HG03196 (cell line): ENCODE results near the gene BCL2L14.

Experiments used
- ATAC-seq: cut with Tn5 transposase; IDR thresholded peaks from one replicate; pipeline ENCODE4 v1.9.1; 2021; ENCODE audit not compliant: unreplicated experiment

Gene BCL2L14

DNA sequence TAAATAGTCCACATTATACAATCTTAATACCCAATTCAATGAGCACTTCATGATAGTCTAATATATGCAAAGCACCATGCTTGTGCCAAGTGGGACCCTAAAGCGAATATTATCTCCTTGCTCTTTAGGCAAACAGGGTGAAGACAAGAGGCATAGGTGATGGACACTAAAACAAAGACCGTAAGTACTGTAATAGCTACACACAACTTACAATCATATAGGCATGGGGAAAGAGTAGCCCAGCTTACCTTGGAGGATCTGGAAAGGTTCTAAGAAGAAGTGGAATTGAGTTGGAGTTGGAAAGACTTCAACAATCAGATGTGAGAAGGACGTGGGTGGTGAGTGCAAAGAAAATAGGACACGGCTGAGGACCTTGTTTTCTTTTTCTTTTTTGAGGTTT is 19.1 kb upstream of the BCL2L14 start:
- no peak for ATAC-seq

DNA sequence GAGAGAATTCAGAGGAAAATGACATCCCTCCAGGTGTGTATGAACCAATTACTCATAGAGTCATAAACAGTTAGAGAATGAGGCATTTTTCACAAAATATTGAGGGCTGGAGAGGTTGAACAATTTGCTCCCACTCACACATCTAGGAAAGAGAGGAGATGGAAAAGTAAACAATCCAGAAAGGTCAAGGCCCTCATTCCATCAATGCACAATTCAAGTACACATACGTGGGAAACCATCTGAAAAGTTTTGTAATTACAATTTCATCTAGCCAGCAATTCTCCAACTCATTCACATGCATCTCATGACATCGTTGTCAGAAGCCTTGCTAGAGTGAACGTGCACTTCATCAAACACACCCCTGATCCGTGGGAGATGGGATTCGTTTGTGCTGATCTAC is 15.7 kb upstream of the BCL2L14 start:
- ATAC-seq: no peak

DNA sequence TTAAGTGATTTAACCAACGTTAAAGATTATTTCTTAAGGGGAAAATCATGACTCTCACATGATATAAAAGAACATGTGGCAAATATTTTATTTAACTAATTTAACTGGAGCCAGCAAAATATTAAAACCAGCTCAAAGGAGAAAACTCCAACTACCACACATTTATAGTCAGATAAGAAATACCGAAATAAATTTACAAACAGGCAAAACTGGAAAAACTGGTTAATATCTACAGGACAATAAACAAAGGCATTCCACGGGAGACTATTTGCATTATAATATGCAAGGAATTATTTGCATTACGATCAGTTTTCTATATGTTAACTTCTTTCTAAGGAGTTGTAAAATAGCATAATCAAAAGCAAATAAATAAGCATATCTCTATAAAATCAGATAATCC is 13.8 kb upstream of the BCL2L14 start:
- no peak for ATAC-seq

DNA sequence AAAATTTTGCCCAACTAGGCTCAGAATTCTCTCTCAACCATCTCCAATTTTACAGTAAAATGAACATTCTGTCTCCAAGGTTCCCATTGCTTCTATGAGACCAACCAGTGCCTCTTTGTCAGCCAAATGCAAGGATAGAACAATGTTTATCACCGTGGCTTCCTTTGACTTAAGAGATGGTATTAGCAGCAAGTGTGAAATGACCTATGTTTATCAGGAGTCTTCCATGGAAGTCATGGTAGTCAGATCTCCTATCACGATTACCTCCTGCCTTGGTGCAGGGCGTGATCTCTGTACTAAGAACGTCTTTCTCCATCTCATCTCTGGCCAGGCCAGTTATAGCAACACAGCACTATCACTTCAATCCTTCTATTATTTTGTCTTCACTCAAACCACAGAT is 6.1 kb upstream of the BCL2L14 start:
- no peak for ATAC-seq

DNA sequence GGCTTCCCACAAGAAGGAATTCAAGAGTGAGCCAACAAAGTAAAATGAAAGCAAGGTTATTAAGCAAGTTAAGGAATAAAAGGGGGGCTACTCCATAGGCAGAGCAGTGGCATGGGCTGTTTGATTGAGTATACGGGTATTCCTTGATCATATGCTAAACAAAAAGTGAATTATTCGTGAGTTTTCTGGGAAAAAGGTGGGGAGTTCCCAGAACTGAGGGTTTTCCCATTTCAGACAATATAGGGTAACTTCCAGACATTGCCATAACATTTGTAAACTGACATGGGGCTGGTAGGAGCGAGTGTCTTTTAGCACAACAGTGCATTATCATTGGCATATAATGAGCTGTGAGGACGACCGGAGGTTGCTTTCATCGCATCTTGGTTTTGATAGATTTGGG is 2.0 kb upstream of the BCL2L14 start:
- ATAC-seq: no peak

DNA sequence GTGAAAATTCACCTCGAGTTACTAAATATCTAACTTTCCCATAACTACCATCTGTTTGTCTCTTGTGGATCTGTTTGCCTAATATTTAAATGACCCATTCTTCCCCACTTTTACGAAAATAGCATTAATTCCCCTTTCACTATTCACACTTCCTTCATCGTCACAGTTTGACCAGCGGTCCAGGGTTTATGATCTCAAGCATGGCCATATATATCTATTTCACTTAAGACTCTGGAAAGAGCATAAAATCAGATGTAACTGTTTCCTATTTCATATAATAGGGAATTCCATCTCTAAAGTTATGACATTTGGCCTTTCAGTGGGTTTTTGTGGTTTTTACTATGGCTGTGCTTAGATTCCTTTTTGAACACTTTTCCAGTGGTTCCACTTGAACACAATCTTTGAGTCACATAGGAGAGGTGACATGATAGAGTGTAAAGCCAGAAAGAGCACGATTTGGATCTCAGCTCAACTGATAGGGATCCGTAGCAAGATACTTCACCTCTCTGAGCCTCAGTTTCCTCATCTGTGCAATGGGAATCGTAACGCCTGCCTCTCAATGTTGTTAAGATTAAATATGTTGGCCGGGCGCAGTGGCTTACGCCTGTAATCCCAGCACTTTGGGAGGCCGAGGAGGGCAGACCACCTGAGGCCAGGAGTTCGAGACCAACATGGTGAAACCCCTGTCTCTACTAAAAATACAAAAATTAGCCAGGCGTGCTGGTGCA is 754 bp upstream of the BCL2L14 start:
- no peak for ATAC-seq

DNA sequence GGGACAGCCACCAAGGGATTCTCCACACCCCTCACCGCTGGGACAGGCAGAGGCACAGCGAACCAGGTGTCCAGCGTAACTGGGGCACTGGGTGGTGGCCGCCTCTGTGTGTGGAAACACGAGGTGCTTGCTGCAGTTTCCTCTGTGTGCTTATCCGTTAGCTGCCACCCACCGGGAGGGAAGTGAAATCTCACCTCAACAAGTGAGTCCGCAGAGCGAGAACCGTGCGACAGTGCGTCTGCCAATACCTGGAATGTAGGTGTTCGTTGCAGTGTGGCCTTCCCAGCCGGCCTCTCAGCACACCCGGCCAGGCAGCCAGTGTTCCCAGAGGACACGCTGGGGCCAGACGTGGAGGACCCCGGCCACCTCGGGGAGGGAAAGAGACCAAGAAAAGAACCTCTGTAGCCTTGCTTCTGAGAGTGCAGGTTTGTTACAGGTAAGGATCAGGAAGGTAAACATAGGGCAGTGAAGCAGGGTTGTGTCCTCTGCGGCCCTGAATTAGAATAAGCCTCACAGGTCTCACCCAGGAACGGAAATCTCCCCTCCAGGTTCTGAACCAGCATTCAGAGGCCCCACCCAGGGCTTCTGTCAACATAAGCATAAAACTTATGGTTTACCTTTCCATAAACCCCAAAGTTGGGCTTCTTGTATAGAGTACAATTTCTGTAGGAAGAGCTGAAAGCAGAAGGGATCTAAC is 1.5 kb downstream of the BCL2L14 start:
- ATAC-seq: no peak

DNA sequence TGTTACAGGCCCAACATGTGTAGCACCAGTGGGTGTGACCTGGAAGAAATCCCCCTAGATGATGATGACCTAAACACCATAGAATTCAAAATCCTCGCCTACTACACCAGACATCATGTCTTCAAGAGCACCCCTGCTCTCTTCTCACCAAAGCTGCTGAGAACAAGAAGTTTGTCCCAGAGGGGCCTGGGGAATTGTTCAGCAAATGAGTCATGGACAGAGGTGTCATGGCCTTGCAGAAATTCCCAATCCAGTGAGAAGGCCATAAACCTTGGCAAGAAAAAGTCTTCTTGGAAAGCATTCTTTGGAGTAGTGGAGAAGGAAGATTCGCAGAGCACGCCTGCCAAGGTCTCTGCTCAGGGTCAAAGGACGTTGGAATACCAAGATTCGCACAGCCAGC is 8.6 kb downstream of the BCL2L14 start:
- no peak for ATAC-seq

DNA sequence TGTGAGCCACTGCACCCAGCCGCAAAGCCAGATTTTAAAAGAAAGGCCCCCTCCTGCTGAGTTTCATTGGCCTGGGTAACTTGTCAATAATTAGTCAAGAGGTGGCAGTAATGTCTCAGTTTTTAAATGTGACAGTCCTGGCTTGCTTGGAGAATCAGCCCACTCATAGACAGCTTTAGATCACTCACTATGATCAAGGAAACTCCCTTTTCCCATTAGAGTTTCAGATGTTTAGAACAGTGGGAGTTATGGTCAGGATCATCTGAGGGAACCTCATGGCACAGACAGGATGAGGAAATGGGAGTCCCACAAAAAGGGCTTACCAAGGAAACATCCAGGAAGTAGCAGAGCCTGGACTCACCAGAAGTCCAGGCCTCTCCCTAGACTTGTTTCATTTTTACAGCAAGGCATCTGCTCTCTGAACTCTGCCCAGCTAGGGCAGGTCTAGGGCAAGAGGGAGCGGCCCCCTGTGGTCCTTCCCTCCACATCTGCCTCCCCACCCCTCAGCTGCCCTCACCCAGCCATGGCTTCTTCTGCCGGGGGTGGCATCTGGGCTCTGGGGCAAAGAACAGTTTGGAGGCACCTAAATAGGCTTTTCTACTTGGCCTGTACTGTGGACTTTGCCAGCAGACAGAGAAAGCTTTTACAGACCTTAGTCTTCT is 11.2 kb downstream of the BCL2L14 start:
- ATAC-seq: no peak

DNA sequence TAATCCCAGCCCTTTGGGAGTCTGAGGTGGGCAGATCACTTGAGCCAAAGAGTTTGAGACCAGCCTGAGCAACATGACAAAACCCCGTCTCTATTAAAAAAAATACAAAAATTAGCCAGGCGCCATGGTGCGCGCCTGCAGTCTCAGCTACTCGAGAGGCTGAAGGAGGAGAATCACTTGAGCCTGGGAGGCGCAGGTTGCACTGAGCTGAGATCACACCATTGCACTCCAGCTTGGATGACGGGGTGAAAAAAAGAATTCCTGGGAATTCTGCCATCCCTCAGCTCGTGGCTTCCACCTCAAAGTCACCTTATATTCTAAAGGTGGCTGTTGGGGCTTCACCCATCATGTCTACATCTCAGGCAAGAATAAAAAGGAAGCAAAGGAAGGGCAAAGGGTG is 12.9 kb downstream of the BCL2L14 start:
- ATAC-seq: no peak

DNA sequence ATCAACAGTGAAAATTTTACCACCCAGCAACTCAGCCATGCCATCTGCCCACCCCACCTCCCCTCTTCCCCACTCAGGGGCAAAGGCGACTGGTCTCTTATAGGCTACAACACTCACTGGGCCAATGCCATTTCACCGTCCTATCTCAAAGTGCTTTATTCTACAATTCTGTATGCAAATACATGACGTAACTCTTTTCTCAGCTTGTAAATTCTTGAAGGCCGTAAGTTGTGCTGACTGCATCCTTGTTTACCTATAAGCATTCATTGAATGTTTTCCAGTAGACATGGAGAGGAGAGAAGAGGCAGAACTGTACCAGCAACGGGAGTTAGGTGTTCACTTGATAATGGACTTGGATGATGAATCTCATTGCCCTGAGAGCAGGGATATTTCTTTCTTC is 15.6 kb downstream of the BCL2L14 start:
- no peak for ATAC-seq

DNA sequence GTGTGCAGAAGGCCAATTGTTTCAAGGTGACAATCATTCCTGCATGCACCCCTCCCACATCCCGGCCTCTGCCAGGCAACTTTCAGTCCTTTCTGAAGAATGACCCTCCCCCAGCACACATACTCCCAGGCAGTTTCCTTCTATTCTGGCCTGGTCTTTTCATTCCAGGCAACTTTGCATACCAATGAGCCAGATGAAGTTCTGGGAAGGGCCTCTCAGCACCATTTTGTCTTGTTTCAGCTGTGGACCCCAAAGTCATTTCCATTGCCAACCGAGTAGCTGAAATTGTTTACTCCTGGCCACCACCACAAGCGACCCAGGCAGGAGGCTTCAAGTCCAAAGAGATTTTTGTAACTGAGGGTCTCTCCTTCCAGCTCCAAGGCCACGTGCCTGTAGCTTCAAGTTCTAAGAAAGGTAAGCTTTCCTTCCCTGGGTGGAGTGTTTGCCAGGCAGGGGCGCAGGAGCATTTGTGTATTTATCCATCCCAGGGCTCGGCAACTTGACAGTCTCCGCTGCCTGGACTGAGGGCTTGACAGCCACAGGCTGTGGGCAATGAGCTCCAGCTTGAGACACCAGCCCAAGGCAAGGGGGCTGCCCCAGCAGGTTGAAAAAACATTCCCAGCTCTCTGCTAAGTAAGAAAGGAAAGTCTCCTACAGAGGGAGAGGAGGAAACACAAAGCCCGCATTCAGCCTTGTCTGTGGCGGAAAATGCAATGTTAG is 16.4 kb downstream of the BCL2L14 start:
- no peak for ATAC-seq

DNA sequence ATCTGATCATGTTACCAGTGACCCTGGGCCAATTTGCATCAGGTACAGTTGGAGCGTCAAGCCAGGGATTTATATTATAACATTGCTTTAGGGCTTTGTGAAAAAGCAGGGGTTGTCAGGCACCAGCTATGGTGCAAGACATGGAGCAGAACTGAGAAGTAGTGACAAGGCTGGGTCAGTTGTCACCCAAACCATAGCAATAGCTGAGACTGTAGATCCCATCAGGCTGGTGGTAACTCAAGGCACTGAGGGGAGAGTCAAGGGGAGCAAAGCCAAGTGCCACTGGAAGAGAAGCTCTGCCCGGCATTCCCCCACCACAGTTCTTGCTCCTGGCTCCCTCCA is 16.9 kb downstream of the BCL2L14 start:
- ATAC-seq: no peak

DNA sequence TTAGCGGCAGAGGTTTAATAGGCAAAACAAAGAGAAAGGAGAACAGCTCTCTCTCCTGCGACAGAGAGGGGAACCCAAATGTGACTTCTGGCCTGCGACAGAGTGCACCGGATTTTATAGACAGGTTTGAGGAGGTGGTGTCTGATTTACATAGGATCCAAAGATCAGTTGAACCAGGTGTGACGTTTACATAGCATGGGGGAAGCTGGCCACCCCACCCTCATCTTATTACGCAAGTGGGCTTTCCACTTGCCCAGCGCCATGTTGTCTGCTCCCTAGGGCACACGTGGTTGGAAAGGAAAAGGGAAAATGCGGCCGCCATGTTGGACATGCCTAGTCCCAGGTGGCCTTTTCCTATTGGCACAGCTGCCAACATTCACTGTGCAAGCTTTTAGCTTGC is 17.4 kb downstream of the BCL2L14 start:
- ATAC-seq: no peak

DNA sequence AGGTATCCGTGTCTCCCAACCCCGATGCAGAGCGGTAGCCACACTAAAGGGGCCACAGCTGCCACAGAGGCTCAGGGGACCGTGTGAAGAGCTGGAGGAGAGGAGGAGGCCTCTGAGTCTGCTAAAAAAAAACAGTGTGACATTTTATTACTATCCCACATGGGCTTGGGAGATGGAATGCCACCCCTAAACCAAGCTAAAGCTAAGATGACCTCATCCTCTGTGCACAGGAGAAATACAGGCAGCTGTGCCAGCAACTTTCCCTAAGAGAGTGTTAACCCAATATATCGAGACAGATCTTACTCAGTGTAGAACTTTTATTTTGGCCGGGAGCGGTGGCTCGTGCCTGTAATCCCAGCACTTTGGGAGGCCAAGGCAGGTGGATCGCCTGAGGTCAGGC is 18.0 kb downstream of the BCL2L14 start:
- ATAC-seq: no peak

DNA sequence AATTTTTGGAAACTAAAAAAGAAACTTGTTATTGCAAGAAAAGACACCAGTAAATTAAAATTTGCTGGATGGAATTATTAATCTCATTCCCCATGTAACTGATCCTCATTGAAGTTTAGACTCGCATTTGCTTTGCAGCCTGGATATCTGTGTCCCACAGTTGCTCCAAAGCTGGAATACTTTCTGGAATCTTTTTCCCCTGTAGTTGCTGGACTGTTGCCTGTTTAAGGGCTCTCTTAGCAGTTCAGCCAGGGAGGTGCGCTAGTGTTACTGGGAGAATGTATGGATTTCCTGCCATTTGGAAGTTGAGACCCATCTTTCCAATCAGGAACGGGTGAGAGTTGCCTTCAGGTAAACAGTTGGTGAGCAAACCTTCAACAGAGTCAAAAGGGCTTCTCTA is 20.3 kb downstream of the BCL2L14 start:
- no peak for ATAC-seq

DNA sequence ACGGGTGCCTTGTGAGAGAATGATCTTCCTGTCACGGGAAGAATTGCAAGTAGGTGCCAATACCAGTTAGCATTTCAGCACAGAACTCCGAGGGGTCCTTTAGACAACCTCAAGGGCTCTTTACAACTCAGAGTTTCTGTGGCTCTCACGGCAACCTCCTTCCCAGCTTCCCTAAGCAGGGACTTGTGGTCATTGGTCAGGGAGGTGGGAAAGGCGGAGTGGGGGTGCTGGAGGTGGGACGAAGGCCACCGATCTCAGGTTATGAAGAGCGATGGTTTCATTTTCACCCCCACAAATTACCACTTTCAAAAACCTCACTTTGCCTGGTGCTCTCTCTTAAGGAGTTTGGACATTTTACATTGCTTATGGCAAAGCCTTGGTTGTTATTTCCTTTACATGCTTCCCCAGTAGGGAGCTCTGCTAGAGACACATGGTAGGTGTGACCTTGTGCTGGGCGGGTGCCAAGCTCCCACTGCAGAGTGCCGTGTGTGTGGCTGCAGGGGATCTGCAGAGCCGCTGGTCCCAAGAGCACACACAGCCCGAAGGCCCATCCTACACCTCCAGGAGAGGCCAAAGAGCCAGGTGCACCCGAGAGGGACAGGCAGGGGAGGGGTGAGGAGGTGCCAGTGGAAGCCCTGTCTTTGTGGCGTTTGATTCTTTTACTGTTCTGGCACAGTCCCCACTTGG is 21.4 kb downstream of the BCL2L14 start:
- ATAC-seq: no peak

DNA sequence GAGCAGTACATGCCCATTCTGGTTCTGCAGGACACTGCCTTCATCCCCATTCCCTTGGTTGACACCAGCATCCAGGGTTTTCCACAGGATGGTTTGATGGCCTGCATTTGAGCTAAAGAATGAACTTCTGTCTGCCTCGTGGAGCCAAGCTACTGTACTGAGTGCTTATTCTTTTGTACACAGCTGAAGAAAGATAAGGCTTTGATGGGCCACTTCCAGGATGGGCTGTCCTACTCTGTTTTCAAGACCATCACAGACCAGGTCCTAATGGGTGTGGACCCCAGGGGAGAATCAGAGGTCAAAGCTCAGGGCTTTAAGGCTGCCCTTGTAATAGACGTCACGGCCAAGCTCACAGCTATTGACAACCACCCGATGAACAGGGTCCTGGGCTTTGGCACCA is 23.7 kb downstream of the BCL2L14 start:
- no peak for ATAC-seq

DNA sequence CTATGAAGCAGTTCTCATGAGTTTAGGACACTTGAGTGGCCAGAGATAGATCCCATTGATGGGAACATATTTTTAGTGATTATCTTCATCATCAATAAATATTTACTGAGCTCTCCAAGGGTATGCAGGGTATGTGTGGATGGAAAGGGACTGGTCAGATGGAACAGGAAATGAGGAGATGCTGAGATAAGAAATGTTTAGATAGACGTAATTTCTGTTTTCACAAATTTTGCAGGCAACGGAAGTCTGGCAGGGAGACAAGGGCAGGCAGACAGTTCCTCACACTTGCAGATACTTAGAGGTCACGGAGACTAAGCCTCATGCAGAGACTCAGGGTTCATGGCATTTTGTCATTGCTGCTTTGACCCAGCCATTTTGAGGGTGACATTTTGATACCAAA is 24.3 kb downstream of the BCL2L14 start:
- ATAC-seq: no peak

DNA sequence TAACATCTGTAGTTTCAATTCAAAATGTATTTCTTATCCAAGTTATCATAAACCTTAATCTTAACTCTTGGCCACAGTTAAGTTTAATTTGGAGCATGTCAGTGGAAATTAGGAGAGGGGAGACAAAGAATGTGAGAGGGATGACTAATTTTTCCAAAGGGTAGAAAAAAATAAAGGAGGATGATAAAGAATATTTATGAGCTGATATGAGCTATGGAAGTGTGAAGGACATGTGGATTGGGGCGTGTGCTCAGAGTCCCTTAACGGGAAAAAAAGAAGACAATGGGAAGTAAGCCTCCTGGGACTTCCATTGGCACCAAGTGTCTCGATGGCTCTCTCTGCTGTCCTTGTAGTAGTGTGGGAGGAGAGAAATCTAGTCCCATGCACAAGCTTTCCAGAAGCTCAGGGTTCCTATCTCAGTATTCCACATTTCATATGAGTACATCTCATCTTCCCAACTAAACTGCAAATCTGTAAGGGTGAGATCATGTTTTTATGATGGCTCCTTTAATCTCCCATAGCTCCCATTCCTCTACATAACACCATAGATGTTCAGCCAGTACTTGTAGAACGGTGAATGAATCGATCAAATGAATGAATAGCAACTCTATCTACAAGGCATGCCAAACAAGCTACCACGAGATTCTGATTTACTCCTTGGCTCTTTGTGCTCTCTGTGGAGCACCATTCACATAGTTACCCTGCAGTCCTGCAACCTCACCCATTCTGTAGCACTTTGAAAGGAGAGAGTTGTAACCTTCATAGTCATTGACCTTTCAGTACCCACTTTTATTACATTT is 27.4 kb downstream of the BCL2L14 start:
- no peak for ATAC-seq

DNA sequence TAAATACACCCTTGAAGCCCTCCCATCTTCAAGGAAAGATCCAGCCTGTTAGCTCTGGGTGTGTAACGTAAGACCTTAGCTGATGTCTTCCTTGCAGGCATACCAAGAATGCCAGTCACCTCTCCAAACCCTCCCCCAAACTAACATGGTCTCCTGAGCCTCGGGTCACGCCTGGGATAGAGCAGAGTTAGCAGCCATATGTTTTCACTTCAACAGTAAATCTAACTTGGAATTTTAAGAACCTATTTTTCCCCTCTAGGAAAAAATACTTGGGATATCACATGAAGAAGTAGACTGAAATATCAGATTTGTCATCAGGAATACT is 27.9 kb downstream of the BCL2L14 start:
- no peak for ATAC-seq
